Measurements from ENCODE around the gene JAKMIP3.

JAKMIP3 gene

DNA sequence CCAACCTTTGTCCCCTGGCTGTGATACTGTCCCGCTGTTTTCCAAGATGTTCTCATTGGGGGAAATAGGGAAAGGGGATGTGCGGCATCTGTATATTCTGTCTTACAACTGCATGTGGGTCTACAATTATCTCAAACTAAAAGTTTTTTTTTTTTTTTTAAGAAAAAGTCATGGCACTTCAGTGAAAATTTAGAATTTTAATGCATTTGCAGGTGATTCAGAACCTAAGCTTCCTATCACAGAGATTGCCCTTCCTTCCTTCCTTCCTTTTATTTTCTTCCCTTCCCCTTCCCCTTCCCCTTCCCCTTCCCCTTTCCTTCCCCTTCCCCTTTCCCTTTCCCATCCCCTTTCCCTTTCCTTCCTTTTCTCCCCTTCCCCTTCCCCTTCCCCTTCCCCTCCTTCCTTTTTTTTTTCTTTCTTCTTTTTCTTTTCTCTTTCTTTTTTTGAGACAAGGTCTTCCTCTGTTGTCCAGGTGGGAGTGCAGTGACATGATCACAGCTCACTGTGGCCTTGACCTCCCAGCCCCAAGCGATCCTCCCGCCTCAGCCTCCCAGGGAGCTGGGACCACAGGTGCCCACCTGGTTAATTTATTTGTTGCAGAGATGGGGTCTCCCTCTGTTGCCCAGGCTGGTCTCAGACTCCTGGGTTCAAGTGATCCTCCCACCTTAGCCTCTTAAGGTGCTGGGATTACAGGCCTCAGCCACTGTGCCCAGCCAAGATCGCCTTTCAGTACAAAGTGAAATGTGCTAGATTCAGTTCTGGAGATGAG, 32.0 kb downstream of the JAKMIP3 start:
- peaks cover 0 to 9% (median 0%) of the 10 kb centered on the region in 4 experiments for H3K4me1 ChIP-seq (ENCODE audit: control extremely low read depth in 1 of 4, control insufficient read depth in 4 of 4, insufficient read depth in 4 of 4, low read length in 3 of 4)
- H3K4me3 ChIP-seq (ENCODE audit: control insufficient read depth in 1 of 7, extremely low read depth in 1 of 7, insufficient read depth in 4 of 7, low read depth in 2 of 7, low read length in 6 of 7): no peak overlapping the region
- H3K36me3 ChIP-seq (ENCODE audit: control insufficient read depth in 4 of 4, insufficient read depth in 4 of 4, low read length in 3 of 4): no peaks in the 10 kb centered on the region
- H3K27me3 ChIP-seq (replicated peaks in 2 of 5; ENCODE audit: control insufficient read depth in 4 of 5, insufficient read depth in 5 of 5, low read length in 4 of 5): peaks cover 0 to 17% (median 11%) of the 10 kb centered on the region in 5 experiments
- H3K27ac ChIP-seq (ENCODE audit: insufficient read depth in 1 of 2, low read depth in 1 of 2, low read length in 2 of 2, poor library complexity in 1 of 2, severe bottlenecking in 2 of 2): no peak overlapping the region
- DNase-seq: no peak
- WGBS (ENCODE audit: insufficient coverage): 72% methylated on average over 3 of the region's 5 CpGs
- peaks cover 0 to 8% (median 0%) of the 10 kb centered on the region in 5 experiments for H3K9me3 ChIP-seq (ENCODE audit: control extremely low read depth in 1 of 5, control insufficient read depth in 4 of 5, insufficient read depth in 2 of 5, low read depth in 1 of 5, low read length in 4 of 5)
- CTCF ChIA-PET: no interaction called here
- POLR2A ChIA-PET: no interaction called here

DNA sequence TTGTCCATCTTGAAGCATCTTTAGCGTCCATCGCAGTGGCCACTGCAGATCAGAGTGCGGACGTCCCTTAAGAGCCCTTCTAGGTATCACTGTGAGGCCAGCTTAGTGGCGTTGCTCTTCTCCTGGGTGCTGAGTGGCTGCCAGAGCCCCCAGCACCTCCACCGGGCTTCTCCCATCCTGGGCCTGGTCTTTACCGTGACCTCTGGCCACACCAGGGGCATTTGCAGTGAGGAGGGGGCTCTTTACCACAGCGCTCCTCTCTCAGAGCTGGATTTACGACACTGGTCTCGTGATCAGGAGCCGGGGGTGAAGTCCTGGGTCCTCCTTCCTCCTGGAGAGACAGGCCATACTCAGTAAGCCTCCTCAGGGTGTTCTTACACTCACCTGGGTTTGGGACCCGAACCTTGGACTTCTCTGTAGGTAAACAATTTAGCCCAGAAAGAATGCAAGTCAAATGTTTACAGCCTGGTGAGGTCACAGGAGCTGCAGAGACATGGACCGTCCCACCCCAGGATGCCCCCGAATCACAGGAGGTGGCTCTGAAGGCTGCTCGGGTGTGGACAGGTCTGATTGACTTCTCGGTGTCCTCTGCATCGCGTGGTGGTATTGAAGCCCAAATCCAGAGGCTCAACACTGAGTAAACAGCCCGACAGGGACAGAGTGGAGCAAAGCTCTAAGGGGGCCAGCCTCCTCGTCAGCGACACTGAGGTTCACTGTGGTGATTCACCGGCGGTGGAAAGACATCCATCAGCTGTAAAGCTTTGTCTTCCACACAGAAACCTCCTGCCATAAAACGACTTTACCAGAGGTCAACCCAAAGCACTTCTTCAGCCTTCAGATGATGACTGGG, 33.0 kb downstream of the JAKMIP3 start:
- peaks cover 0 to 9% (median 0%) of the 10 kb centered on the region in 4 experiments for H3K4me1 ChIP-seq (ENCODE audit: control extremely low read depth in 1 of 4, control insufficient read depth in 4 of 4, insufficient read depth in 4 of 4, low read length in 3 of 4)
- H3K36me3 ChIP-seq (ENCODE audit: control insufficient read depth in 4 of 4, insufficient read depth in 4 of 4, low read length in 3 of 4): no peaks in the 10 kb centered on the region
- DNase-seq: no peak
- peaks cover 0 to 5% (median 0%) of the 10 kb centered on the region in 5 experiments for H3K9me3 ChIP-seq (ENCODE audit: control extremely low read depth in 1 of 5, control insufficient read depth in 4 of 5, insufficient read depth in 2 of 5, low read depth in 1 of 5, low read length in 4 of 5)
- ChIA-PET POLR2A (no interaction called here), CTCF (no interaction called here)
- H3K4me3 ChIP-seq (ENCODE audit: control insufficient read depth in 1 of 7, extremely low read depth in 1 of 7, insufficient read depth in 4 of 7, low read depth in 2 of 7, low read length in 6 of 7): no peak overlapping the region
- H3K27me3 ChIP-seq (replicated peaks in 2 of 5; ENCODE audit: control insufficient read depth in 4 of 5, insufficient read depth in 5 of 5, low read length in 4 of 5): peaks cover 0 to 17% (median 11%) of the 10 kb centered on the region in 5 experiments
- H3K27ac ChIP-seq (ENCODE audit: insufficient read depth in 1 of 2, low read depth in 1 of 2, low read length in 2 of 2, poor library complexity in 1 of 2, severe bottlenecking in 2 of 2): no peak overlapping the region
- 82% methylated on average over 19 of the region's 24 CpGs for WGBS (ENCODE audit: insufficient coverage)

DNA sequence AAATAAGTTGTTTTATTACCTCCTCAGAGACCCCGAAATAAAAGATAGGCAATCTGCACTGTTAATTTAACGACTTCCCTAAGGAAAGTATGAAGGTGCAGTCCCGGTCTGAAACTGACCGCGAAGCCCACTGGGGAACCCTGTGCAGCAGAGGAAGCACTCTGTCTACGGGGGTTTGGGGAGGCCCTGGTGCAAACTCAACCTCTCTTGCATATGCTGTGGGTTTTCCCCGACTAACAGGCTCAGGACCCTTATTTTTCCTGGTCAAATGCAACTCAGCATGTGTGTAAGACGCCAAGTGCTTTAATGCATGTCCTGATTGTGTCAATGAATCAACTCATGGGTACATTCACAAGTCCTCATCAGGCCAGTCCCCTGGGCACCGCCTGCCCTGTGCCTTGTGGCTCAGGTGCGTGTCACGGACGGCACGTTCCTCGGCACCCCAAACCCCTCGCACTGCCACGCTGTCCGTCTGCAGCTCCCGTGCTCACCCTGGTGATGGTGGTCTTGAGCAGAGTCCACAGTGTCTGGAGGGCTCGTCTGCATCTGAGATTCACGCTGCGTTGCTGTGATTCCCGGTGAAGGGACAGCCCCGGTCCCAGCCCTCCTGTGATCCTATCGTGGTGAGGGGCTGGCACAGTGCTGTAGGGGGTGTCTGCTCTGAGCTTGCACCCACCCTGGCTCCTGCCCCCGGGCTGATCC, 33.8 kb downstream of the JAKMIP3 start:
- peaks cover 0 to 9% (median 0%) of the 10 kb centered on the region in 4 experiments for H3K4me1 ChIP-seq (ENCODE audit: control extremely low read depth in 1 of 4, control insufficient read depth in 4 of 4, insufficient read depth in 4 of 4, low read length in 3 of 4)
- POLR2A ChIA-PET: no interaction called here

DNA sequence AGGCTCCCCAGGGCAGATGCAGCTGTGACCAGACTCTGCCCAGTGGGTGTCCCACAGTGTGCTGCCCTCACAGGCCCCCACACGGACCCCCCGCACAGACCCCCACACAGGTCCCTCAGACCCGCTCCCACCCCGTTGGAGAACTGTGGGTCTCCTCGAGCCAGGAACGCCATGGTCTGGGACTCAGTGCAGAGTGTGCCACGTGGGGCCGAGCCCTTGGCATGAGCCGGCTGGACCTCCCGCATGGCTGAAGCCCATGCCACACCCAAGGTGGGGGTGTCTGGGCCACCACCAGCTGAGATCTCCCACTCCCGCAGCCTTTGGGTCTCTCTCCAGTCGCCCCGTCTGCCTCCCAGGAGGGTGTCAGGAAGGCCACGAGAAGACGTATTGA, 34.3 kb downstream of the JAKMIP3 start:
- Histone ChIP-seq H3K9me3 (ENCODE audit: control extremely low read depth in 1 of 5, control insufficient read depth in 4 of 5, insufficient read depth in 2 of 5, low read depth in 1 of 5, low read length in 4 of 5) (peaks cover 0 to 2% (median 0%) of the 10 kb centered on the region in 5 experiments), H3K4me3 (ENCODE audit: control insufficient read depth in 1 of 7, extremely low read depth in 1 of 7, insufficient read depth in 4 of 7, low read depth in 2 of 7, low read length in 6 of 7) (no peak overlapping the region), H3K36me3 (ENCODE audit: control insufficient read depth in 4 of 4, insufficient read depth in 4 of 4, low read length in 3 of 4) (no peaks in the 10 kb centered on the region), H3K27ac (ENCODE audit: insufficient read depth in 1 of 2, low read depth in 1 of 2, low read length in 2 of 2, poor library complexity in 1 of 2, severe bottlenecking in 2 of 2) (no peak overlapping the region), H3K4me1 (ENCODE audit: control extremely low read depth in 1 of 4, control insufficient read depth in 4 of 4, insufficient read depth in 4 of 4, low read length in 3 of 4) (peaks cover 0 to 5% (median 0%) of the 10 kb centered on the region in 4 experiments), H3K27me3 (replicated peaks in 2 of 5; ENCODE audit: control insufficient read depth in 4 of 5, insufficient read depth in 5 of 5, low read length in 4 of 5) (peaks cover 0 to 17% (median 11%) of the 10 kb centered on the region in 5 experiments)
- ChIA-PET POLR2A (no interaction called here), CTCF (interaction anchor here (0.9 kb wide), 1 partner anchor 45 kb away, joined by 3 read pairs; no protein-coding TSS in a partner anchor)
- no peak for DNase-seq
- 92% methylated on average over 8 of the region's 15 CpGs for WGBS (ENCODE audit: insufficient coverage)

More for the DNA sequence above, 33.8 kb downstream of the JAKMIP3 start:
- Histone ChIP-seq H3K9me3 (ENCODE audit: control extremely low read depth in 1 of 5, control insufficient read depth in 4 of 5, insufficient read depth in 2 of 5, low read depth in 1 of 5, low read length in 4 of 5) (peaks cover 0 to 5% (median 0%) of the 10 kb centered on the region in 5 experiments), H3K36me3 (ENCODE audit: control insufficient read depth in 4 of 4, insufficient read depth in 4 of 4, low read length in 3 of 4) (no peaks in the 10 kb centered on the region), H3K4me3 (ENCODE audit: control insufficient read depth in 1 of 7, extremely low read depth in 1 of 7, insufficient read depth in 4 of 7, low read depth in 2 of 7, low read length in 6 of 7) (no peak overlapping the region), H3K27ac (ENCODE audit: insufficient read depth in 1 of 2, low read depth in 1 of 2, low read length in 2 of 2, poor library complexity in 1 of 2, severe bottlenecking in 2 of 2) (no peak overlapping the region), H3K27me3 (replicated peaks in 2 of 5; ENCODE audit: control insufficient read depth in 4 of 5, insufficient read depth in 5 of 5, low read length in 4 of 5) (peaks cover 0 to 17% (median 11%) of the 10 kb centered on the region in 5 experiments)
- no peak for DNase-seq
- 79% methylated on average over 19 of the region's 25 CpGs for WGBS (ENCODE audit: insufficient coverage)
- CTCF ChIA-PET: no interaction called here

DNA sequence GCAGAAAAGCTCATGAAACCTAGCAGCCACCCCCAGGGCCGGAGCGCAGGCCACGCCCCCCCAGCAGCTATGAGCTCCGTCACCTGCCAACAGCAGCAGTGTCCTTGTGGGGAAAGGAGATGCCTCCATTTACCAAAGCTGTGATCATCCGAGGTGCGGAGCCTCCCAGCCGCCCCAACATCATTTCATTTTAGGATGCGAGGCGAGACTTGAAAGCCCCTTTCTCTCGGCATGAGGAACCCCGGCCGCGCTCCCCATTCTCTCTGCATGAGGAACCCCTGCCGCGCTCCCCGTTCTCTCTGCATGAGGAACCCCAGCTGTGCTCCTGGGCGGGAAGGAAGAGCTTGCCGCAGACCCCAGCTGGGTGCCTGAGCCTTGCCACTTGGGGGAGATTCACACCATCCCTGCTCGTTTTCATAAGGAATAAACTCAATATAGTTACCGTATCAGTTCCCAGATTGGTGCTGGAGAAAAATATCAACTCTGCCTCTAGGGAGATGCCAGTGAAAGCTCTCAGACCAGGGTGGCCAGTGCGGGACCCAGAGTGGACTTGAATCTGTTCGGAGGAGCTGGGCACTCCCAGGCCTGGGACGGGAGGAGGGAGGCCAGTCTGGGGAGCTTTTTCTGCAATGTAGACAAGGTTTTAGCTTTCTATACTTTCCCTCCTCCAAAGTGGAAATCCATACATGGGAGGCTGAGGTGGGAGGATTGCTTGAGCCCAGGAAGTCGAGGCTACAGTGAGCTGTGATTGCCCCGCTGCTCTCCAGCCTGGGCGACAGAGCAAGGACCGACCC, 35.0 kb downstream of the JAKMIP3 start:
- 83% methylated on average over 17 of the region's 27 CpGs for WGBS (ENCODE audit: insufficient coverage)
- CTCF ChIA-PET: interaction anchor here (0.9 kb wide), 1 partner anchor 44 kb away, joined by 3 read pairs; no protein-coding TSS in a partner anchor

DNA sequence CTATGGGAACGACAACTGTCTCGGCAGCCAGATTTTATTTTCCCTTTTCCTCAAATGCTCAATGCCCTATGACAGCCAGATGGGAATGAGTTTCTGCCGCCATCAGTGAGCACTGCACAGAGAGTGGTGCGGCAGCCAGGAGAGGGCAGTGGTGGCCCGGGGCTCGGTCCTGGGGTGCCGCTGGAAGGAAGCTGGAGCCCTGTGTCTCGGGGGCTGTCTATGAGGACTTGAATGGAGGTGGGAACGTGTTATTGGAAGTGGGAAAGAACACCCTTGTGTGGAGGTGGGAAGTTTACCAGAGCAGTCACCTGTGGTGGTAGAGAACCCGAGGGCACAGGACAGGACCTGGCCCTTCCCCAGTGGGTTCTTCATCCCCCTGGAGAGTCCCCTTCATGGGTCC, 35.8 kb downstream of the JAKMIP3 start:
- Histone ChIP-seq H3K4me3 (ENCODE audit: control insufficient read depth in 1 of 7, extremely low read depth in 1 of 7, insufficient read depth in 4 of 7, low read depth in 2 of 7, low read length in 6 of 7) (no peak overlapping the region), H3K36me3 (ENCODE audit: control insufficient read depth in 4 of 4, insufficient read depth in 4 of 4, low read length in 3 of 4) (no peaks in the 10 kb centered on the region), H3K27ac (ENCODE audit: insufficient read depth in 1 of 2, low read depth in 1 of 2, low read length in 2 of 2, poor library complexity in 1 of 2, severe bottlenecking in 2 of 2) (no peak overlapping the region), H3K9me3 (ENCODE audit: control extremely low read depth in 1 of 5, control insufficient read depth in 4 of 5, insufficient read depth in 2 of 5, low read depth in 1 of 5, low read length in 4 of 5) (no peaks in the 10 kb centered on the region), H3K27me3 (replicated peaks in 2 of 5; ENCODE audit: control insufficient read depth in 4 of 5, insufficient read depth in 5 of 5, low read length in 4 of 5) (peaks cover 0 to 17% (median 10%) of the 10 kb centered on the region in 5 experiments), H3K4me1 (ENCODE audit: control extremely low read depth in 1 of 4, control insufficient read depth in 4 of 4, insufficient read depth in 4 of 4, low read length in 3 of 4) (peaks cover 0 to 2% (median 0%) of the 10 kb centered on the region in 4 experiments)
- CTCF ChIA-PET: no interaction called here
- POLR2A ChIA-PET: no interaction called here
- 68% methylated on average over 8 of the region's 10 CpGs for WGBS (ENCODE audit: insufficient coverage)
- no peak for DNase-seq

More for the DNA sequence above, 35.0 kb downstream of the JAKMIP3 start:
- H3K4me3 ChIP-seq (ENCODE audit: control insufficient read depth in 1 of 7, extremely low read depth in 1 of 7, insufficient read depth in 4 of 7, low read depth in 2 of 7, low read length in 6 of 7): no peak overlapping the region
- H3K4me1 ChIP-seq (ENCODE audit: control extremely low read depth in 1 of 4, control insufficient read depth in 4 of 4, insufficient read depth in 4 of 4, low read length in 3 of 4): peaks cover 0 to 4% (median 0%) of the 10 kb centered on the region in 4 experiments
- H3K27ac ChIP-seq (ENCODE audit: insufficient read depth in 1 of 2, low read depth in 1 of 2, low read length in 2 of 2, poor library complexity in 1 of 2, severe bottlenecking in 2 of 2): no peak overlapping the region
- DNase-seq: no peak
- POLR2A ChIA-PET: no interaction called here
- H3K9me3 ChIP-seq (ENCODE audit: control extremely low read depth in 1 of 5, control insufficient read depth in 4 of 5, insufficient read depth in 2 of 5, low read depth in 1 of 5, low read length in 4 of 5): peaks cover 0 to 2% (median 0%) of the 10 kb centered on the region in 5 experiments
- H3K27me3 ChIP-seq (replicated peaks in 2 of 5; ENCODE audit: control insufficient read depth in 4 of 5, insufficient read depth in 5 of 5, low read length in 4 of 5): peaks cover 0 to 17% (median 11%) of the 10 kb centered on the region in 5 experiments
- H3K36me3 ChIP-seq (ENCODE audit: control insufficient read depth in 4 of 4, insufficient read depth in 4 of 4, low read length in 3 of 4): no peaks in the 10 kb centered on the region
